Bronchial epithelial cell (primary cell): Measurements from ENCODE around the gene CTDNEP1. TPM values are rescaled to one million over a fixed set of nuclear protein-coding genes. Genes with fewer than 3 reads are reported as not detected.

Source experiments
- DNase-seq: peaks from one replicate; pipeline ENCODE4 v3.0.0-alpha.2; 2010; ENCODE audit warnings: low read depth
- FAIRE-seq: peaks from 2 replicates; lab custom pipeline; 2011; peaks lifted over from hg19 to GRCh38; lab: Jason Lieb, UNC
- H3K27me3 ChIP-seq: 2 replicates; pipeline ENCODE4 v1.5.1; 2011; ENCODE audit warnings: low read length; ENCODE audit not compliant: control insufficient read depth, insufficient read depth
- H3K36me3 ChIP-seq: 2 replicates; pipeline ENCODE4 v1.5.1; 2011; ENCODE audit warnings: low read length; ENCODE audit not compliant: control insufficient read depth, insufficient read depth
- H3K4me3 ChIP-seq: 2 replicates; pipeline ENCODE4 v1.5.1; 2011; ENCODE audit warnings: mild to moderate bottlenecking, low read depth, low read length, control low read depth
- CTCF ChIP-seq: IDR thresholded peaks from 2 replicates; pipeline ENCODE4 v1.5.1; 2011; ENCODE audit warnings: mild to moderate bottlenecking, moderate library complexity, low read length, control low read depth, inconsistent platforms; ENCODE audit not compliant: insufficient read depth, severe bottlenecking
- total RNA-seq: library from RNA; depleted of rRNA; stranded (reverse); fragments of >200 nt; gene quantifications from 2 replicates; pipeline ENCODE4 v1.2.1, GENCODE V29; 2014

CTDNEP1 gene
- total RNA-seq, 1 donor from 2014 or later = 17.6 TPM

DNA sequence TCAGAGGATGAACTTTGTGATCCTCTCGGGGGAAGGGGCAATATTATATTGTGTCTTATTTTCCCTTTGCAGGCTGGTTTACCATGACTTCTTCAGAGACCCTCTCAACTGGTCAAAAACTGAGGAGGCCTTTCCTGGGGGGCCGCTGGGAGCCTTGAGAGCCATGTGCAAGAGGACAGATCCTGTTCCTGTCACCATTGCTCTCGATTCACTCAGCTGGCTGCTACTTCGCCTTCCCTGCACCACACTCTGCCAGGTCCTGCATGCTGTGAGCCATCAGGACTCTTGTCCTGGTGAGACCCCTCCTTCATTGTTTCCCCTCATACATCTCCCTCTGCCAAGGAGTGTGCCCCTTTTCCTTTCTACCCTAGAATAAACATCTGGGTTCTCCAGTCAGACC, 3.0 kb upstream of the CTDNEP1 start:
- FAIRE-seq (no peak), DNase-seq (no peak)
- no peak overlapping the region for H3K4me3 ChIP-seq
- TF ChIP-seq CTCF = no peak
- peaks cover 9% of the 10 kb centered on the region for H3K36me3 ChIP-seq
- H3K27me3 ChIP-seq = no peaks in the 10 kb centered on the region

GRCh38 chr17:7253082-7253481, 1.5 kb upstream of the CTDNEP1 start:
- FAIRE-seq (no peak), DNase-seq (no peak)
- peak overlapping the region; percentile 54 for H3K4me3 ChIP-seq
- H3K36me3 ChIP-seq = peaks cover 3% of the 10 kb centered on the region
- no peak for TF ChIP-seq CTCF
- H3K27me3 ChIP-seq = no peaks in the 10 kb centered on the region

GRCh38 chr17:7252176-7253043, 876 bp upstream of the CTDNEP1 start, which contains the start of gene ELP5:
Gene ELP5, plus strand, starts transcription at chr17:7252215. Its CDS starts 336 bp downstream, at chr17:7252551.
- Histone ChIP-seq H3K36me3 (peaks cover 3% of the 10 kb centered on the region), H3K27me3 (no peaks in the 10 kb centered on the region), H3K4me3 (peak within 1 kb of the TSS; percentile 54)
- peak; percentile 38 for TF ChIP-seq CTCF
- peak; percentile 84 for DNase-seq
- FAIRE-seq = no peak

DNA sequence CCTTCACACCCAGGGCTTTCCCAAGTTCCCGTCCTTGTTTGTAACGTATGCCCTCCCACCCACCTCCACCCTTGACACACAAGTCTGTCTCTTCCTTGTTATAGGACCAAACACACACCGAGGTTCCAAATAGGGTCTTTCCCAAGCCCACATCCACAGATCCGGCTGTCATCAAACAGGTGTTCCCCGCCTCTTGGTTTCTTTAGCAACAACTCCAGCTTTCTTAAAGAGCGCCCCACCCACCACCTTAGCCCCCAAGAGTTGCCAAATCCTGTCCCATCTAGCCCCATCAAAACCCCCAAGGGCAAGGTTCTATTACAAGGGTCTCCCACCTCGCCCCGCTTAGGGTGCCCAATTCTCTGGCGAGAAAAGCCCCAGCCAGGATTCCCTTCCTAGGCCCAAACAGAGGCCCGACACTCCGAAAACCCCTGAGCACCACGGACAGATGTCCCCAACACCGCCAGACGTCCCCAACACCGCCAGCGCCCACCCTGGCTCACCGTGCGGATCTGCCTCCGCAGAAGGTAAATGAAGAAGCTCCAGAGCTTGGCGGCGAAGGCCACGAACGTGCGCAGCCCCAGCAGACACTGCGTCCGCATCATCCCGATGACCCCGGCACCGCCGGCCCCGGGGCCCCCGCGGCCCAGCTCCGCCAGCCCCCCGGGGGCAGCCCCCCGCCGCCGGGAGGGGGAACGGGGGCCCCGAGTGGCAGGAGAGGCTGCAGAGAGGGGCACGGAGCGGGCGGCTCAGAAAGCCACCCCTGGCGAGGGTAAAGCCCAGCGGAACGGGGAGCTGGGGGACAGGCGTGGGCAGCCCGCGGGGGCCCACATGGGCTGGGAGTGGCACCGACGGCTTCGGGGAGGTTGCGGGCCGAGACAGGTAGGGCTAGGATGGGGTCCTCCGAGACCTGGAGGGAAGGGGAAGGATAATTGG, 573 bp downstream of the CTDNEP1 start:
- H3K4me3 ChIP-seq = peak overlapping the region; percentile 54
- no peaks in the 10 kb centered on the region for H3K27me3 ChIP-seq
- no peak for TF ChIP-seq CTCF
- FAIRE-seq (no peak), DNase-seq (no peak)
- H3K36me3 ChIP-seq = peaks cover 7% of the 10 kb centered on the region

- no peak for TF ChIP-seq CTCF
- FAIRE-seq = no peak
- Histone ChIP-seq H3K27me3 (no peaks in the 10 kb centered on the region), H3K36me3 (peaks cover 8% of the 10 kb centered on the region), H3K4me3 (no peak overlapping the region)
- no peak for DNase-seq
Measured at GRCh38 chr17:7249830-7250229, 1.7 kb downstream of the CTDNEP1 start.
